ENCODE results near the gene FAM234A.
"Not testable (repeated sequence)": the region's sequence is repeated elsewhere in the genome, so short reads cannot be mapped to it uniquely, and the experiment has no call there.

Gene FAM234A

GRCh38 chr16:230949-231348 is 3.7 kb upstream of the FAM234A start:
- DNase-seq = no peak

- DNase-seq = no peak
Observed at GRCh38 chr16:239948-240277, 5.3 kb downstream of the FAM234A start.

GRCh38 chr16:240559-240958 is 5.9 kb downstream of the FAM234A start:
- no peak for DNase-seq

GRCh38 chr16:242281-242680 is 7.7 kb downstream of the FAM234A start:
- DNase-seq = no peak

GRCh38 chr16:243348-243747 is 8.7 kb downstream of the FAM234A start:
- no peak for DNase-seq

GRCh38 chr16:245105-245504 is 10.5 kb downstream of the FAM234A start:
- DNase-seq = no peak

GRCh38 chr16:247027-247426 is 12.4 kb downstream of the FAM234A start:
- no peak for DNase-seq

GRCh38 chr16:249431-249830 is 14.8 kb downstream of the FAM234A start:
- DNase-seq = no peak

- no peak for DNase-seq
Observed at GRCh38 chr16:252366-253337, 18.0 kb downstream of the FAM234A start.

GRCh38 chr16:253833-254232 is 19.2 kb downstream of the FAM234A start:
- no peak for DNase-seq

GRCh38 chr16:254461-254860 is 19.8 kb downstream of the FAM234A start:
- DNase-seq = no peak

- DNase-seq = no peak
Observed at GRCh38 chr16:255183-255582, 20.6 kb downstream of the FAM234A start.

GRCh38 chr16:258091-258490 is 23.5 kb downstream of the FAM234A start:
- not testable (repeated sequence) for DNase-seq

GRCh38 chr16:259226-259625 is 24.6 kb downstream of the FAM234A start:
- DNase-seq = no peak

- no peak for DNase-seq
Observed at GRCh38 chr16:259814-260253, 25.2 kb downstream of the FAM234A start.

- DNase-seq = no peak
Observed at GRCh38 chr16:260326-260725, 25.7 kb downstream of the FAM234A start.

GRCh38 chr16:261031-261691 is 26.5 kb downstream of the FAM234A start:
- DNase-seq = no peak

- no peak for DNase-seq
Observed at GRCh38 chr16:262121-262745, 27.6 kb downstream of the FAM234A start.

GRCh38 chr16:263182-263774 is 28.7 kb downstream of the FAM234A start:
- DNase-seq = no peak

- DNase-seq = no peak
Observed at GRCh38 chr16:263944-264343, 29.3 kb downstream of the FAM234A start.

- no peak for DNase-seq
Observed at GRCh38 chr16:264440-264951, 29.9 kb downstream of the FAM234A start.

GRCh38 chr16:265002-265529 is 30.4 kb downstream of the FAM234A start:
- no peak for DNase-seq

GRCh38 chr16:265711-266110 is 31.1 kb downstream of the FAM234A start:
- DNase-seq = no peak
